ENCODE results near the gene TNNI3K.

The TNNI3K gene

DNA sequence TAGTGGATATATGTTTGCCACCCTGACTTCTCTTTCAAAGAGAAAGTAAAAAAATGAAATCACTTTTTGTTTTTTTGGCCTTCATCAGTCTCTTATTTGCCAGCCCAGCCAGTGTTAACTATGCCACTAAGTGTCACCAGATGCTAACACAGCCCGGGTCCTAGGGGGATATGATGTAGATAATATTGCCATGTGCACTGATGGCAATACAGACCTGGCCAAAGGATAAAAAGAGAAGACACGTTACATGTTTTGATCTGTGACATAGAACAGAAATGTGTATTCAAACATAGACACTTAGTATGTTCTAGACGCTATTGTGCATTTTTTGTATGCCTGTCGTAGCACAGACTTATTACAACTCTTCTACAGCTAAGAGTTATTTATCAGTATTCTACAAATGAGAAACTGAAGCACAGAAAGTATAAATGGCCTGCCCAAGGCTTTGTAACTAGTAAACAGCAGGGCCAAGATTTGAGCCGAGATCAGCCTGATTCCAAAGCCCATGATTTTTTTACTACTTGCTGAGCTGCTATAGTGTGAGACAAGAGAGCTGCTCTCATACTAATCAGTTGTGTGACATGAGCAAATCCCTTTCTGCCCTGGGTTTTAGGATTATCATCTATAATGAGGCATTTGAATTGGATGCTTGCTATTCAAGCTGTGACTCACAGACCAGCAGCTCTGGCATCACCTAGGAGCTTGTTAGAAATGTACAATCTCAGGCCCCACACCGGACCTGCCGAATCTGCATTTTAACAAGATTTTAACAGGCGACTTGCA, 270.9 kb downstream of the TNNI3K start:
- no peaks in the 10 kb centered on the region for H3K4me1 ChIP-seq (ENCODE audit: control insufficient read depth, low read length)
- no peak for TF ChIP-seq EZH2phosphoT487 (IDR thresholded peaks at IDR 0.05; ENCODE audit: borderline replicate concordance, low read length)
- TF ChIP-seq, protein P1, sequence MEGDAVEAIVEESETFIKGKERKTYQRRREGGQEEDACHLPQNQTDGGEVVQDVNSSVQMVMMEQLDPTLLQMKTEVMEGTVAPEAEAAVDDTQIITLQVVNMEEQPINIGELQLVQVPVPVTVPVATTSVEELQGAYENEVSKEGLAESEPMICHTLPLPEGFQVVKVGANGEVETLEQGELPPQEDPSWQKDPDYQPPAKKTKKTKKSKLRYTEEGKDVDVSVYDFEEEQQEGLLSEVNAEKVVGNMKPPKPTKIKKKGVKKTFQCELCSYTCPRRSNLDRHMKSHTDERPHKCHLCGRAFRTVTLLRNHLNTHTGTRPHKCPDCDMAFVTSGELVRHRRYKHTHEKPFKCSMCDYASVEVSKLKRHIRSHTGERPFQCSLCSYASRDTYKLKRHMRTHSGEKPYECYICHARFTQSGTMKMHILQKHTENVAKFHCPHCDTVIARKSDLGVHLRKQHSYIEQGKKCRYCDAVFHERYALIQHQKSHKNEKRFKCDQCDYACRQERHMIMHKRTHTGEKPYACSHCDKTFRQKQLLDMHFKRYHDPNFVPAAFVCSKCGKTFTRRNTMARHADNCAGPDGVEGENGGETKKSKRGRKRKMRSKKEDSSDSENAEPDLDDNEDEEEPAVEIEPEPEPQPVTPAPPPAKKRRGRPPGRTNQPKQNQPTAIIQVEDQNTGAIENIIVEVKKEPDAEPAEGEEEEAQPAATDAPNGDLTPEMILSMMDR (IDR thresholded peaks at IDR 0.05; ENCODE audit: low read depth, low read length, poor library complexity, severe bottlenecking): no peak
- no peaks in the 10 kb centered on the region for H3K36me3 ChIP-seq (ENCODE audit: control insufficient read depth, low read length)
- no peaks in the 10 kb centered on the region for H3K79me2 ChIP-seq (ENCODE audit: control insufficient read depth, low read length)
- no peak overlapping the region for H3K4me3 ChIP-seq (ENCODE audit: low read length)
- no peaks in the 10 kb centered on the region for H3K27me3 ChIP-seq (ENCODE audit: control insufficient read depth, low read length)
- H4K20me1 ChIP-seq (ENCODE audit: control insufficient read depth, insufficient read depth, low read depth, low read length): no peaks in the 10 kb centered on the region
- H3K9me2 ChIP-seq (replicated peaks; ENCODE audit: control insufficient read depth, low read length): no peaks in the 10 kb centered on the region
- H3K9me3 ChIP-seq (ENCODE audit: control insufficient read depth, insufficient read depth, low read length): no peaks in the 10 kb centered on the region
- no peak overlapping the region for H3K4me2 ChIP-seq (ENCODE audit: low read length)
- no peaks in the 10 kb centered on the region for H3F3A ChIP-seq (ENCODE audit: control insufficient read depth, insufficient read depth)
- no peak overlapping the region for H3K27ac ChIP-seq (ENCODE audit: low read depth, low read length)

DNA sequence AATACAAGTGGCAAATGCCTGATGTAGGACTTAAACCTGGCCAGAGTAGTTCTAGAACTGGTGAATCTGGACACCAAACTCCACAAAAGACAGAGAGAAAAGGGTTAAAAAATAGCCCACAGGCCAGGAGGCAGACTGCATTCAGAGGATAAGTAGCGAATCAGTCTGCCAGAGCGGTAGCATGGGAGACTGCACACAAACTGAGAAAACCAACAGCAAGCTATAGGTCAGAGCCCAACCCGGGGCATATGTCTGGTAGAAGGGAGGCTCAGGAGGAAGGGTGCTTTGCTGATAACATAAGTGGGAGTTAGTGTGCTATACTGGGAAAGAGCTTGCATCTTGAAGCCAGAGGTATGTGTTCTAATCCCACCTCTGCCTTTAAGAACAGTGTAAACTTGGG, 273.3 kb downstream of the TNNI3K start:
- Histone ChIP-seq H3K4me3 (ENCODE audit: low read length) (no peak overlapping the region), H4K20me1 (ENCODE audit: control insufficient read depth, insufficient read depth, low read depth, low read length) (no peaks in the 10 kb centered on the region)

DNA sequence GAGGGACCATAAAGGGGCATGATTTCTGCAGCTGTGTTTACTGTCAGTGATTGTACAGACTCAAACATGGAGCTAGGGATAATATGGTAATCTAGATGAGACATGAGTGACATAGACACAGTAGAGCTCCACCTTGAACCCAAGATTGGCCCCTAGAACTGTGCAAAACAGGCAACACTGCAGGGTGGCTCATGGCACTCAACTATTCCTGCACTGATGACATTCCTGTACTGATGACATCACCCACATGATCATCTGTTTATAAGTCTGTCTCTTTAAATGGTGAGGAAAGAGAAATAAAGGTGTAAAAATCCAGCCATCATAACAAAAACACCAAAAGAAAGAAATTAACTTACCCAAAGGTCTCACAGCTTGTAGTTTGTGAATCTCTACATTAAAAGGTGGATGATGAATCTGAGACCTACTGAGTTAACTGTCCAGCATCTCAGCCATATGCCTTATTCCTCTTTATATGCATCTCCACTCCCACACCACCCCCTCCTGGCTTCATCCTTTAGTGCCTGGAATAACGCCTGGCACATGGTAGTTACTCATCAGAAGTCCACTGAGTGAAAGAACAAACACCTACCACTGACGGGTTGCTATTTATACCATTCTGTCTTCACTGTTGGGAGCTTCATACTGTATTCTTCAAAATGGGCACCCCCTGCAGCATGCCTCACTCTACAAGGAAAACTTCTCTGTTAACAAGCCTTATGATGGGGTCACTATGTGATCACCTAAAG, 277.2 kb downstream of the TNNI3K start, which contains the start of gene LRRC53:
LRRC53 (minus strand) TSS at position 442 of the 746 bp plus-strand sequence. CDS start 29,262 bp downstream, outside the sequence.
- no peak within 1 kb of the TSS for H3K4me3 ChIP-seq (ENCODE audit: low read length)
- H3K79me2 ChIP-seq (ENCODE audit: control insufficient read depth, low read length): no peaks in the 10 kb centered on the region
- H3K27ac ChIP-seq (ENCODE audit: low read depth, low read length): no peak within 1 kb of the TSS
- no peaks in the 10 kb centered on the region for H3K9me3 ChIP-seq (ENCODE audit: control insufficient read depth, insufficient read depth, low read length)
- no peaks in the 10 kb centered on the region for H3K27me3 ChIP-seq (ENCODE audit: control insufficient read depth, low read length)
- no peaks in the 10 kb centered on the region for H3F3A ChIP-seq (ENCODE audit: control insufficient read depth, insufficient read depth)
- no peaks in the 10 kb centered on the region for H3K36me3 ChIP-seq (ENCODE audit: control insufficient read depth, low read length)
- H4K20me1 ChIP-seq (ENCODE audit: control insufficient read depth, insufficient read depth, low read depth, low read length): no peaks in the 10 kb centered on the region
- no peaks in the 10 kb centered on the region for H3K4me1 ChIP-seq (ENCODE audit: control insufficient read depth, low read length)
- H3K9me2 ChIP-seq (replicated peaks; ENCODE audit: control insufficient read depth, low read length): no peaks in the 10 kb centered on the region
- no peak within 1 kb of the TSS for H3K4me2 ChIP-seq (ENCODE audit: low read length)
- TF ChIP-seq EZH2phosphoT487 (IDR thresholded peaks at IDR 0.05; ENCODE audit: borderline replicate concordance, low read length): no peak
- TF ChIP-seq, protein P1 (IDR thresholded peaks at IDR 0.05; ENCODE audit: low read depth, low read length, poor library complexity, severe bottlenecking): no peak

More for the DNA sequence above, 273.3 kb downstream of the TNNI3K start:
- H3K4me2 ChIP-seq (ENCODE audit: low read length): no peak overlapping the region
- H3K27ac ChIP-seq (ENCODE audit: low read depth, low read length): no peak overlapping the region
- no peaks in the 10 kb centered on the region for H3K9me2 ChIP-seq (replicated peaks; ENCODE audit: control insufficient read depth, low read length)
- H3K79me2 ChIP-seq (ENCODE audit: control insufficient read depth, low read length): no peaks in the 10 kb centered on the region
- no peaks in the 10 kb centered on the region for H3K27me3 ChIP-seq (ENCODE audit: control insufficient read depth, low read length)
- TF ChIP-seq EZH2phosphoT487 (IDR thresholded peaks at IDR 0.05; ENCODE audit: borderline replicate concordance, low read length): no peak
- TF ChIP-seq, protein P1 (IDR thresholded peaks at IDR 0.05; ENCODE audit: low read depth, low read length, poor library complexity, severe bottlenecking): no peak
- no peaks in the 10 kb centered on the region for H3K9me3 ChIP-seq (ENCODE audit: control insufficient read depth, insufficient read depth, low read length)
- H3K4me1 ChIP-seq (ENCODE audit: control insufficient read depth, low read length): no peaks in the 10 kb centered on the region
- H3K36me3 ChIP-seq (ENCODE audit: control insufficient read depth, low read length): no peaks in the 10 kb centered on the region
- H3F3A ChIP-seq (ENCODE audit: control insufficient read depth, insufficient read depth): no peaks in the 10 kb centered on the region

All from DOHH2 (cell line).